ENCODE data around the gene ALDH5A1.
"Not testable (repeated sequence)": the region's sequence is repeated elsewhere in the genome, so short reads cannot be mapped to it uniquely, and the experiment has no call there.

ALDH5A1 gene

DNA sequence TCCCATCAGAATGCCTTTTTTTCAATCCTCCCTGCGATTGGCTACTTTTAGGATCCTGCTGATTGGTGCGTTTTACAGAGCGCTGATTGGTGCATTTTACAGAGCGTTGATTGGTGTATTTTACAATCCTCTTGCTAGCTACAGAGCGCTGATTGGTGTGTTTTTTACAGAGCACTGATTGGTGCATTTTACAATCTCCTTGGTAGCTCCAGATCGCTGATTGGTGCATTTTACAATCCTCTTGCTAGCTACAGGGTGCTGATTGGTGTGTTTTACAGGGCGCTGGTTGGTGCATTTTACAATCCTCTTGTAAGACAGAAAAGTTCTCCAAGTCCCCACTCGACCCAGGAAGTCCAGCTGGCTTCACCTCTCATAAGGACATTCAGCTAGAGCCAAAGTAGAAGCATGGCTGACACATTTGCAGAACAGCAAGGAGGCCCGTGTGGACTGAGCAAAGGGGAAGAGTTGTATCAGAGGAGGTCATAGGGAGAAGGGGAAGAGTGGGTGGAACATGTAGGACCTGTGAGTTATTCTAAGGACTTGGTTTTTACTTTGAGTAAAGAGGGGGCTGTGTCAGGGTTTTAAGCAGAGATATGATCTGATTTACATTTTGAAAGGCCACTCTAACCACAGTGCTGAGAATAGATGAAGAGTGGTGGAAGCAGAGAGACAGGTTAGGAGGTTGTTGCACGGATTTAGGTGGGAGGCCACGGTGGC, 2.6 kb downstream of the ALDH5A1 start:
- TF ChIP-seq, protein P1, sequence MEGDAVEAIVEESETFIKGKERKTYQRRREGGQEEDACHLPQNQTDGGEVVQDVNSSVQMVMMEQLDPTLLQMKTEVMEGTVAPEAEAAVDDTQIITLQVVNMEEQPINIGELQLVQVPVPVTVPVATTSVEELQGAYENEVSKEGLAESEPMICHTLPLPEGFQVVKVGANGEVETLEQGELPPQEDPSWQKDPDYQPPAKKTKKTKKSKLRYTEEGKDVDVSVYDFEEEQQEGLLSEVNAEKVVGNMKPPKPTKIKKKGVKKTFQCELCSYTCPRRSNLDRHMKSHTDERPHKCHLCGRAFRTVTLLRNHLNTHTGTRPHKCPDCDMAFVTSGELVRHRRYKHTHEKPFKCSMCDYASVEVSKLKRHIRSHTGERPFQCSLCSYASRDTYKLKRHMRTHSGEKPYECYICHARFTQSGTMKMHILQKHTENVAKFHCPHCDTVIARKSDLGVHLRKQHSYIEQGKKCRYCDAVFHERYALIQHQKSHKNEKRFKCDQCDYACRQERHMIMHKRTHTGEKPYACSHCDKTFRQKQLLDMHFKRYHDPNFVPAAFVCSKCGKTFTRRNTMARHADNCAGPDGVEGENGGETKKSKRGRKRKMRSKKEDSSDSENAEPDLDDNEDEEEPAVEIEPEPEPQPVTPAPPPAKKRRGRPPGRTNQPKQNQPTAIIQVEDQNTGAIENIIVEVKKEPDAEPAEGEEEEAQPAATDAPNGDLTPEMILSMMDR (conservative IDR thresholded peaks at IDR 0.05), result no peak
- H3K27ac ChIP-seq, result no peak overlapping the region

DNA sequence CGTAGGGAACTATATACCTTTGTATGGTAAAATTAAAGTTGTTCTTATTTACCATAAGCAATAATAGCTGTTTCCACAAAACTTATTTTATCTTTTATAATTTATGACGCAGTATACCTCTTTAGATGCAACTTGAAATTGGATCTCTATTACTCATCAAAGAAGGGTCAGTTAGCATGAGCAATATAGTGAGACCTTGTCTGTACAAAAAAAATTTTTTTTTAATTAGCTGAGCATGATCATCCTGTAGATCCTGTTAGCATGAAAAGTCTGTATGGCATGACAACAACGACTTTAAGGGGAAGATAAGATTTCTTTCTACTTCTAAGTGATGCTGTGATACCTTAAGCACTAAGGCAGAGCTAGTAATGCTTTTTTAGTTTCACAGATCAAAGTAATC, 5.9 kb downstream of the ALDH5A1 start:
- TF ChIP-seq, protein P1 (conservative IDR thresholded peaks at IDR 0.05), result no peak
- no peak overlapping the region for H3K27ac ChIP-seq

DNA sequence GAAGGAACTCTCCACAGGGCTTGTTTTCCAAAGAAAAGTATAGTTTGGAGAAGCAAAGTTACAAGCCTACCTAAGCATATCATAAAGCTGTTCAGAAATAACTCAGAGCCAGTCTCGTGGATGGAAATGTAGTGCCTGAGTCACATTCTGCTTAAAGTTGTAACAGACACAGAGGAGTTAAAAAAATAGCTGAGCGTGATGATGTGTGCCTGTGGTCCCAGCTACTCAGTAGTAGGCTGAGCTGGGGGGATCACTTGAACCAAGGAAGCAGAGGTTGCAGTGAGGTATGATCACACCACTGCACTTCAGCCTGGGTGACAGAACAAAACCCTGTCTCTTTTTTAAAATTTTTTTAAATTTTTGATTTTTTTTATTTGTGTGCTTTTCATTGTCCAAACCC, 6.6 kb downstream of the ALDH5A1 start:
- TF ChIP-seq, protein P1 (conservative IDR thresholded peaks at IDR 0.05), result no peak
- H3K27ac ChIP-seq, result no peak overlapping the region

DNA sequence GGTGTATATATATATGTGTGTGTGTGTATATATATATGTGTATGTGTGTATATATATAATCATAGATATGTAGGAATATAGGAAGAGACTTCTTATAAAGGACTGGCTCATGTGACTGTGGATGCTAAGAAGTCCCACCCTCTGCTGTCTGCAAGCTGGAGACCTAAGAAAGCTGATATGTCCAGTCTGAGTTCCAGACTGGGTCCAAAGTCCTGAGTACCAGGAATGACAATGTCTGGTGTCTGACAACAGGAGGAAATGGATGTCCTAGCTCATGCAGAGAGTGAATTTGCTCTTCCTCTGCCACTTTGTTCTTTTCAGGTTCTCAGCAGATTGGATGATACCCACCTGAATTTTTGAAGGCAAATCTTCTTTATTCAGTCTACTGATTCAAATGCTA, 7.1 kb downstream of the ALDH5A1 start:
- TF ChIP-seq, protein P1 (conservative IDR thresholded peaks at IDR 0.05), result no peak

DNA sequence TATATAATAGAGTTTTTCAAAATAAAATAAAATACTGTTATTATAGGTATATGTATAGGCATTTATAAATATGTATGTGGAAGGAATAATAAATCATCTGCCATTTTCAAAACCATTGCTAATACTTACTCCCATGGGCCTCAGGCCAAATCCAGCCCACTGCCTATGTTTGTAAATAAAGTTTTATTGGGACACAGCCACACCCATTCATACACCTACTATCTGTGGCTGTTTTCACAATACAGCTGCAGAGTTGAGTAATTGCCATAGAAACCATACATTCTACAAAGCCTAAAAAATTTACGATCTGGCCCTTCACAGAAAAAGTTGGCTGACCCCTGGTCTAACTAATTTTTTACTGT, 9.5 kb downstream of the ALDH5A1 start:
- H3K27ac ChIP-seq, result no peak overlapping the region
- TF ChIP-seq, protein P1 (conservative IDR thresholded peaks at IDR 0.05), result no peak

More for the DNA sequence above, 7.1 kb downstream of the ALDH5A1 start:
- no peak overlapping the region for H3K27ac ChIP-seq

DNA sequence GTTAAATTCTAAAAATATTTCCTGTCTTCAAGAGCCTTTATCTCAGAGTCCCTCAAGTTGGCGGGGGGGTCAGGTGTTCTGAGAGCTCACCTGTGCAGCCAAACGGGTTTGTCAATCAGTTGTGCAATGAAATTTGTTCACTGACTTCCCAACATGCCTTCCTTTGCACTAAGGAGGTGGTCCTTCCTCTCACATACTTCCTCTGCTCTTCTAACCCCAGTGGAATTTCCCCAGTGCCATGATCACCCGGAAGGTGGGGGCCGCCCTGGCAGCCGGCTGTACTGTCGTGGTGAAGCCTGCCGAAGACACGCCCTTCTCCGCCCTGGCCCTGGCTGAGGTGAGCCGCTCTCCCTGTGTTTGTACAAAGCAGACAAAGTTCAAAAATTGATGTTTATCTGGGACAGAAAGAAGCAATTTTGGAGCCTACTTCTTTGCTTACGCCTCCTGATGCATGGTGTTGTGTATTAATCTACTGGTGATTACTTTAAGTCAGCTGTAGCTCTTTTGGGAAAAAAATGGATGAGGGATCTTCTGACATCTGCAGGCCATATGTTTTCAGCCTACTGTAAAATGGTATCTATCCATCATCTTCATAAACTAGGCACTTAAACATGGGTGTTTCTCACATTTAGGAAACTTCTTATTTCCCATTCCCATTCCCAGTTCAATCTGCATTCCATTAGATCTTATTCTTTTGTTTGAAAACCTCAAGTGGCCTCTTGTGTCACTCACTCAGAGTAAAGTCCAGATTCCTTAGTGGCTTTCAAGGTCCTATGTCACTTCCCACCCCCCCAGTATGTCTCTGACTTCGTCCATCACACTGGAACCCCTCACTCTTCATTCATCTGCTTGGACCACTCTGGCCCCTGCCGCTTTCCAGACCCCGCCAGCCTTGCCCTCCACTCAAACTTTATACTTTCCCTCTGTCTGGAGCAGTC, 10.1 kb downstream of the ALDH5A1 start:
- H3K27ac ChIP-seq, result no peak overlapping the region
- TF ChIP-seq, protein P1 (conservative IDR thresholded peaks at IDR 0.05), result no peak

DNA sequence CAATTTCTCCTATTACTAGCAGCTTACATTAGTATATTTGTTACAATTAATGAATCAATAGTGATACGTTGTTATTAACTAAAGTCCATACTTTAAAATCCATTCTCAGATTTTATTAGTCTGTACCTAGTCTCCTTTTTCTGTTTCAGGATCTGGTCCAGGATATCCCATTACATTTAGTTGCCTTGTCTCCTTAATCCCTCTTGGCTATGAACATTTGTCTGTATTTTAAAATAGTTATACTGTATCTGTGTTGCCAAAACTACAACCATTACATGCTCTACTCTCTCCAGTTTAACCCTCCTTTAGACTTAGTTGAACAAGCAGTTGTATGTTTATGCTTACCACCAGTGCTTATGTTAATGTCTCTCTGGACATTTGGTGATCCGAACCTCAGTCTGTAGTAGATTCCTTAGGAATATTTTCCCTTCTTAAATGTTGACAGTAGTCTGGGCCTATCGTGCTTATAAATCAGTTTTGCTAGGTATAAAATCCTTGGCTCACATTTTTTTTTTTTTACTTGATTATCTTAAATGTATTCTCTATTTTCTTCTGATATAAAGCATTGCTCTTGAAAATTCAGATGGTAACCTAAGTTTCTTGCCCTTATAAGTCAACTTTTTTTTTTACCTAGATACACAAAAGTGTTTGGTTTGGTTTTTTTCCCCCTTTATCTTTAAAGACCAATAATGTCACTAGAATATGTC, 12.2 kb downstream of the ALDH5A1 start:
- TF ChIP-seq, protein P1 (conservative IDR thresholded peaks at IDR 0.05), result no peak
- H3K27ac ChIP-seq, result no peak overlapping the region

DNA sequence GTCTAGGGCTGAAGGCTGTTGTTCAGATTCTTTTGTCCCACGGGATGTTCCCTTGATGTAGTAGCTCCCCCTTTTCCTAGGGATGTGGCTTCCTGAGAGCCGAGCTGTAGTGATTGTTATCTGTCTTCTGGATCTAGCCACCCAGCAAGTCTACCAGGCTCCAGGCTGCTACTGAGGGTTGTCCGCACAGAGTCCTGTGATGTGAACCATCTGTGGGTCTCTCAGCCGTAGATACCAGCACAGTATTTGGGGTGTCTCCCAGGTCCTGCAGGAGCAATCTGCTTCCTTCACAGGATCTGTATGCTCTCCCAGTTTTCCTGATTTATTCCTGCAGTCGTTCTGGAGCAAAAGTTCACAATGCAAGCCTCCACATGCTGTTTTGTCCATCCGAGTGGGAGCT, 17.2 kb downstream of the ALDH5A1 start:
- not testable (repeated sequence) for H3K27ac ChIP-seq

Measured in VCaP (cell line).